Peyer's patch (tissue), 4 donors: ENCODE measurements around the gene CDK6. TPM values are rescaled to one million over a fixed set of nuclear protein-coding genes. Genes with fewer than 3 reads are reported as not detected.

ENCODE experiments used
- DNase-seq, 3 donors: peaks; one replicate each; pipeline ENCODE4 v3.0.0-alpha.2; 2017 to 2019
- H3K27ac ChIP-seq, 4 donors: fragments of 200-600 bp; sonication (generic); one replicate each; pipeline ENCODE4 v1.5.1; 2016 to 2019
- H3K27me3 ChIP-seq, 2 donors: fragments of 200-600 bp; sonication (generic); one replicate each; pipeline ENCODE4 v1.5.1; 2019
- H3K36me3 ChIP-seq, 3 donors: fragments of 200-600 bp; sonication (generic); one replicate each; pipeline ENCODE4 v1.5.1; 2016 to 2019
- H3K4me1 ChIP-seq, 4 donors: fragments of 200-600 bp; sonication (generic); one replicate each; pipeline ENCODE4 v1.5.1; 2016 to 2019
- H3K4me3 ChIP-seq, 4 donors: fragments of 200-600 bp; sonication (generic); 1 replicate in 3 of 4; 2 replicates in 1 of 4; pipeline ENCODE4 v1.5.1; 2016 to 2019; ENCODE audit warnings: mild to moderate bottlenecking in 1 of 4
- H3K9me3 ChIP-seq, 4 donors: fragments of 200-600 bp; sonication (generic); one replicate each; pipeline ENCODE4 v1.5.1; 2016 to 2019; ENCODE audit warnings: mild to moderate bottlenecking in 1 of 4
- CTCF ChIP-seq, 6 experiments: fragments of 450-650 bp in 4 of 6; fragments of 200-600 bp in 2 of 6; sonication (generic) in 1 of 6; IDR thresholded peaks; one replicate each; pipeline ENCODE4 v1.5.1; 2017 to 2019; ENCODE audit warnings: antibody characterized with exemption in 6 of 6, mild to moderate bottlenecking in 3 of 6, moderate library complexity in 1 of 6
- POLR2A ChIP-seq, 2 donors: fragments of 450-650 bp; IDR thresholded peaks; one replicate each; pipeline ENCODE4 v1.5.1; 2017; ENCODE audit warnings: antibody characterized with exemption in 2 of 2, mild to moderate bottlenecking in 2 of 2, moderate library complexity in 2 of 2
- total RNA-seq, 4 donors: library from RNA; depleted of rRNA; stranded (reverse); fragments of >200 nt; gene quantifications; one replicate each; pipeline ENCODE4 v1.1.0, GENCODE V29; 2016

Gene CDK6
- total RNA-seq, 4 donors from 2014 or later, result 25.6 to 75.1 (median 55.4) TPM

DNA sequence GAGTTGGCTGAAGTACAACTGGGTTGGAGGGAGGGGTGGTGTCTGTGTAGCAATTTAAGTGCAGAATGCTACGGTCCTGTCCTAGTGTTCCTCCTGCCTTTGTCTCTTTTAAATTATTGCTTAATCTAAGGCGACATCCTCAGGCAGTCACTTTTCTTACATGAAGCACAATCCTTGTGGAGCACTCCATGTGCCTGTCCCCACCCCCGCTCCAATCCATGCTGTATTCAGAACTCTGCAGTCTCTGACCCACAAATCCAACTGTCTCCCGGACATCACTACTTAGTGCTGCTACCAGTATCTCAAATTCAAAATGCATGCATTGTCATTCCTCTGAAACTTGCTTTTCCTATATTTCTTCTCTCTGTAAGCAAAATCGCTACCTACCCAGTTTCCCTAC is 154.7 kb downstream of the CDK6 start:
- H3K36me3 ChIP-seq, result no peaks in the 10 kb centered on the region
- TF ChIP-seq POLR2A (IDR thresholded peaks at IDR 0.05) (no peak), CTCF (IDR thresholded peaks at IDR 0.05) (no peak)
- H3K4me1 ChIP-seq, result peaks cover 0 to 28% (median 0%) of the 10 kb centered on the region in 4 donors

DNA sequence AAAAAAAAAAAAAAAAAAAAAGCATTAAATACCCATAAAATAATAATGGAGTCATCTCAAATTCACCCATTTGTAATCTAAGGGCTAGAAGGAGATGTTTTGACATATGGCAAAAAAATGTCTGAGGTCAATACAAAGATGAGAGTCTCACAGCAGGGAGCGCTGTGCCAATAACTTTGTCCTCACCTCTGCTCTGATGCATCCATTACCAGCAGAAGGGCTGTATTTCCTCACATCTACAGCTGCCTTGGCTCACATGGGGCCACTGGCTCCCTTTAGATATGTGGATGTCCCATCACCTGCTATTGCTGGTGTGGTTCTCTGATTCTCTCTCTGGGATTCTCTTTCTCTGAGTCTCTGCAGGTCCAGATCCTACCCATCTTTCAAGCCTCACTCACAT is 155.9 kb downstream of the CDK6 start:
- Histone ChIP-seq H3K27ac (no peak overlapping the region), H3K4me1 (peaks cover 0 to 28% (median 0%) of the 10 kb centered on the region in 4 donors), H3K36me3 (no peaks in the 10 kb centered on the region), H3K4me3 (no peak overlapping the region), H3K27me3 (no peaks in the 10 kb centered on the region), H3K9me3 (no peaks in the 10 kb centered on the region)
- TF ChIP-seq CTCF (IDR thresholded peaks at IDR 0.05), result no peak
- TF ChIP-seq POLR2A (IDR thresholded peaks at IDR 0.05), result no peak
- no peak for DNase-seq

More for the DNA sequence above, 154.7 kb downstream of the CDK6 start:
- Histone ChIP-seq H3K27ac (no peak overlapping the region), H3K4me3 (no peak overlapping the region), H3K27me3 (no peaks in the 10 kb centered on the region), H3K9me3 (no peaks in the 10 kb centered on the region)
- no peak for DNase-seq

DNA sequence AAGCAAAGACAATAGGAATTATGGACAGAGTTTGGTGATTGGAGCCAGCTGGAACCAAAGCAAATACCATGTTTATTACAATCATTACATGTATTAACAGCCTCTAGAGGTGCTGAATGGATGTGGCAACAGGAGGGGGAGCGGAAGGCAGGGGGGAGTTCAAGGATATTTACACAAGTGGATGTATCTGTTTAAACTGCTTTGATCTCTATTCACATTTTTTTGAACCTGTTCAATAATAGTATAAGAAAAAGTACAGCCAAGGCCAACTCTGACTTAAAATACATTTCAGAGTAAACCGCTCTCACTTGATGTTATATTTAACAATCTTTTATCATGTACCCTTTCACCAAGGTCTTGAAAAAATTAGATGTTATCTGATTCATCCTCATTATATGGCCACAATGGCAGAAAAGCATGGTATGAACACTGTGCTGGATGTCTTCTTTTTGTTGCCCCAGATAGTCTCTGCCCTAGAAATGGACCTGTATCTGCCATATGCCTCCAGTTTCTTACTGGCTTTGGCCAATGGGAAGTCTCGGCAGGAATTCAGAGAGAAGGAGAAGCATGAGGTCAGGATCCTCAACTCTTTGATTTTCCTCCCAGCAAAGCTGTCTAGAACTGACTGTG is 158.0 kb downstream of the CDK6 start:
- Histone ChIP-seq H3K9me3 (no peaks in the 10 kb centered on the region), H3K4me1 (peaks cover 0 to 12% (median 0%) of the 10 kb centered on the region in 4 donors), H3K4me3 (no peak overlapping the region), H3K36me3 (no peaks in the 10 kb centered on the region), H3K27ac (no peak overlapping the region), H3K27me3 (no peaks in the 10 kb centered on the region)
- TF ChIP-seq CTCF (IDR thresholded peaks at IDR 0.05), result no peak
- no peak for TF ChIP-seq POLR2A (IDR thresholded peaks at IDR 0.05)
- DNase-seq, result no peak

DNA sequence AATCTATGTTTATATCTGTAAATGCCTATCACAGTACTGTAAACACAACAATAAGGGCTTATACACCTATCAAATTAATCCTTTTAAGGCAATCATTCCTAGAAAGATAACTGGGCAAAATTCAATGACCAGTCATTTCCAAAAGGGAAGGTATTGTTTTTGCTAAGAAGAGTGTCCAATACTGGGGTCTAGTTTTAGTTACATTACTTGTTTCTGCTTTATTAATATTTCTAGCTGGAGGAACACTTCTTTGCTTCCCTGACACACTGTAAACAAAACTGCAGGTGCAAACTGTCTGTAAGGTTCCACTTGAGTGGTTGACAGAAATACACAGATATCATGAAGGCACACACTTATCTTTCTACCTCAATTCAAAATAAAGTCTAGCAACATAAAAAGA is 162.0 kb downstream of the CDK6 start:
- H3K27me3 ChIP-seq, result no peaks in the 10 kb centered on the region

DNA sequence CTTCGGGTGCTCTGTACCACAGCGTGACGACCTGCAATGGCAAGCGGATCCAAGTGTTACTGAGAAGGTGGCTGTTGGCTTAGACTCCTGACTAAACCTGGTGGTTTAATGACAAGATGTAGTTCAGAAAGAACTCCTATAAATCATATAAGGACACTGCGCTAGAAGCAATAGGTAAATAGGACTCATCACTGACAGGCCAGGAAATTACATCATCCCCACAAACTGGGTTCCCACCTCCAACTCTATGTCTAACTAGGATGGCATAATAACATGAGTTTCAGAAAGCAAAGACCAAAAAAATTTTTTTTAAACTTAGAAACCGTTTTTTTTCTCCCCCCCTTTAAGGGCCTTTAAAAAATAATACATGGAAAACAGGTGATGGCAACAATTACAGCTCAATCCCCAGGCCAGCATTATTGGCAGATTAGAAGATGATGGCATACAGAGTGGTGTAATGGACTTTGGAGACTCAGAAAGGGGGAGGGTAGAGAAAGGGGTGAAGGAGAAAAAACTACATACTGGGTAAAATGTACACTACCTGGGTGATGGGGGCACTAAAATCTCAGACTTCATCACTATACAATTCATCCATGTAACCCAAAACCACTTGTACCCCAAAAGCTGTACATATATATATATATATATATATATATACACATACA is 164.7 kb downstream of the CDK6 start:
- H3K27ac ChIP-seq, result no peak overlapping the region
- H3K9me3 ChIP-seq, result no peaks in the 10 kb centered on the region
- H3K4me1 ChIP-seq, result no peaks in the 10 kb centered on the region
- no peaks in the 10 kb centered on the region for H3K27me3 ChIP-seq
- DNase-seq, result no peak
- no peak overlapping the region for H3K4me3 ChIP-seq
- no peak for TF ChIP-seq CTCF (IDR thresholded peaks at IDR 0.05)
- TF ChIP-seq POLR2A (IDR thresholded peaks at IDR 0.05), result no peak
- peaks cover 0 to 9% (median 0%) of the 10 kb centered on the region in 3 donors for H3K36me3 ChIP-seq

More for the DNA sequence above, 162.0 kb downstream of the CDK6 start:
- Histone ChIP-seq H3K27ac (no peak overlapping the region), H3K36me3 (peaks cover 0 to 4% (median 0%) of the 10 kb centered on the region in 3 donors), H3K4me1 (no peaks in the 10 kb centered on the region), H3K9me3 (no peaks in the 10 kb centered on the region), H3K4me3 (no peak overlapping the region)
- no peak for TF ChIP-seq CTCF (IDR thresholded peaks at IDR 0.05)
- no peak for DNase-seq
